AG04450 (cell line): Measurements from ENCODE around the gene WAC. TPM values are rescaled to one million over a fixed set of nuclear protein-coding genes. Genes with fewer than 3 reads are reported as not detected.
A peak's percentile ranks its signal among the peaks of the same experiment; 100 is the strongest.

ENCODE experiments used
- CTCF ChIA-PET: fragments of 300-600, 350-600 bp; formaldehyde crosslinking; extraction: SDS; loops from one replicate; lab custom pipeline; 2022; ENCODE audit warnings: antibody characterized with exemption, inconsistent platforms; lab: Charles Lee
- POLR2A ChIA-PET: fragments of 350-600 bp; formaldehyde crosslinking; extraction: SDS; loops from one replicate; lab custom pipeline; 2021; ENCODE audit warnings: antibody characterized with exemption, inconsistent platforms; lab: Yijun Ruan, JAX
- DNase-seq: peaks from one replicate; pipeline ENCODE4 v3.0.0-alpha.2; 2011; ENCODE audit warnings: low read depth, low spot score
- H3K27ac ChIP-seq: one replicate; pipeline ENCODE4 v1.5.1; 2012; ENCODE audit warnings: low read depth, low read length, control low read depth
- H3K27me3 ChIP-seq: one replicate; pipeline ENCODE4 v1.6.0; 2012; ENCODE audit warnings: low read length; ENCODE audit not compliant: control insufficient read depth, insufficient read depth
- H3K4me3 ChIP-seq: 2 replicates; pipeline ENCODE4 v1.5.1; 2011; ENCODE audit warnings: mild to moderate bottlenecking, low read depth, low read length, control low read depth
- H3K9me3 ChIP-seq: 2 replicates; pipeline ENCODE4 v1.5.1; 2012; ENCODE audit warnings: low read length; ENCODE audit not compliant: control insufficient read depth, insufficient read depth
- polyA plus RNA-seq: library from polyadenylated mRNA; depleted of rRNA; stranded (reverse); fragments of >200 nt; gene quantifications from 2 replicates; pipeline ENCODE4 v1.2.3, GENCODE V29; 2011
- TF ChIP-seq, protein P1 (sequence below): IDR thresholded peaks from 2 replicates; pipeline ENCODE4 v1.5.1; 2011; ENCODE audit warnings: low read depth, low read length, control low read depth, inconsistent platforms

WAC gene
- polyA plus RNA-seq, 1 experiment = 90.5 TPM

DNA sequence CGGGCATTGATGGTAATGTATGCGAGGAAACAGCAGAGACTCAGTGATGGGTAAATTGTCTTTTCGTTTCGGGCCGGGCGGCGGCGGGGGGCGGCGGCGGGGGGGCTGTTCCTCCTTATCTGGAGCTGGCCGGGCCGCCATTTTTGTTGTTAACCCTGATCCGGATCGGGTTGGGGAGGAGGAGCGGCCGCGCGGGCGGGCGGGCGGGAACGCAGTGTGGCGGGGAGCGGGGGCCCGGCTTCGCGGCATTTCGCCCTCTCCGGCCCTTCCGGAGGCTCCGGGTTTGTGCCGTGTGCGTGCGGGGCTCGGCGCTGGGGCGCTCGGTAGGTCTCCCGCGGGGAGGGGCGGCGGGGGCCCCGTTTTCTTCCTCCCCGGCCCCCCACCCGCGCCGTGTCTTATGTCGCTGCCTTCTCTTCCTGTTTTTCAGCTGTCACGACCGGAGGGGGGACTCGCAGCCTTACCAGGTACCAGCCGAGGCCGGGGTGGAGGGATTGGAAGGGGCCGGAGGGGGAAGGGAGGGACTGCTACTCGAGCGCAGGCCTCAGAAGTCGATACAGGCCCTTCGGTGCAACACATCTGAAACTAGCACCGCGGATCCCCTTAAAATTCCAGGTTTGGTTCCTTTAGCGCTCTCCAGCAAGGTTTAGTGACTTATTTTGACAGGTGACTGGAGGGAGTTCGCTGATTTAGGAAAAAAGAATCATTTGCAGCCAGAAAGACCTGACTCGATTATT is 820 bp downstream of the WAC start:
- POLR2A ChIA-PET = no interaction called here
- Histone ChIP-seq H3K4me3 (peak overlapping the region; percentile 86), H3K27me3 (no peaks in the 10 kb centered on the region), H3K27ac (peak overlapping the region; percentile 52), H3K9me3 (no peaks in the 10 kb centered on the region; the same call in 1 of the 2 replicates)
- DNase-seq = no peak
- TF ChIP-seq, protein P1, sequence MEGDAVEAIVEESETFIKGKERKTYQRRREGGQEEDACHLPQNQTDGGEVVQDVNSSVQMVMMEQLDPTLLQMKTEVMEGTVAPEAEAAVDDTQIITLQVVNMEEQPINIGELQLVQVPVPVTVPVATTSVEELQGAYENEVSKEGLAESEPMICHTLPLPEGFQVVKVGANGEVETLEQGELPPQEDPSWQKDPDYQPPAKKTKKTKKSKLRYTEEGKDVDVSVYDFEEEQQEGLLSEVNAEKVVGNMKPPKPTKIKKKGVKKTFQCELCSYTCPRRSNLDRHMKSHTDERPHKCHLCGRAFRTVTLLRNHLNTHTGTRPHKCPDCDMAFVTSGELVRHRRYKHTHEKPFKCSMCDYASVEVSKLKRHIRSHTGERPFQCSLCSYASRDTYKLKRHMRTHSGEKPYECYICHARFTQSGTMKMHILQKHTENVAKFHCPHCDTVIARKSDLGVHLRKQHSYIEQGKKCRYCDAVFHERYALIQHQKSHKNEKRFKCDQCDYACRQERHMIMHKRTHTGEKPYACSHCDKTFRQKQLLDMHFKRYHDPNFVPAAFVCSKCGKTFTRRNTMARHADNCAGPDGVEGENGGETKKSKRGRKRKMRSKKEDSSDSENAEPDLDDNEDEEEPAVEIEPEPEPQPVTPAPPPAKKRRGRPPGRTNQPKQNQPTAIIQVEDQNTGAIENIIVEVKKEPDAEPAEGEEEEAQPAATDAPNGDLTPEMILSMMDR = no peak
- CTCF ChIA-PET = no interaction called here

DNA sequence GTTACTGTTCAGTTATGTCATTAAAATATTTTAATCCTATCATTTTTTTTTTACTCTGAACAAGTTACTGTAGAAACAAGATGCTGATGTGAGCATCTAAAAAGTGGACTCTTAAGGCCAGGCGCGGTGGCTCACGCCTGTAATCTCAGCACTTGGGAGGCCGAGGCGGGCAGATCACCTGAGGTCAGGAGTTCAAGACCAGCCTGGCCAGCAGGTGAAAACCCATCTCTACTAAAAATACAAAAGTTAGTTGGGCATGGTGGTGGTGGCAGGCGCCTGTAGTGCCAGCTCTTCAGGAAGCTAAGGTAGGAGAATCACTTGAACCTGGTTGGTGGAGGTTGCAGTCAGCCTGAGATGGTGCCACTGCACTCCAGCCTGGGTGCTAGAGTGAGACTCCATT is 2.9 kb downstream of the WAC start:
- Histone ChIP-seq H3K9me3 (no peaks in the 10 kb centered on the region; the same call in 1 of the 2 replicates), H3K27ac (no peak overlapping the region), H3K4me3 (no peak overlapping the region), H3K27me3 (no peaks in the 10 kb centered on the region)
- no peak for DNase-seq
- POLR2A ChIA-PET = no interaction called here
- TF ChIP-seq, protein P1 = no peak
- CTCF ChIA-PET = no interaction called here

DNA sequence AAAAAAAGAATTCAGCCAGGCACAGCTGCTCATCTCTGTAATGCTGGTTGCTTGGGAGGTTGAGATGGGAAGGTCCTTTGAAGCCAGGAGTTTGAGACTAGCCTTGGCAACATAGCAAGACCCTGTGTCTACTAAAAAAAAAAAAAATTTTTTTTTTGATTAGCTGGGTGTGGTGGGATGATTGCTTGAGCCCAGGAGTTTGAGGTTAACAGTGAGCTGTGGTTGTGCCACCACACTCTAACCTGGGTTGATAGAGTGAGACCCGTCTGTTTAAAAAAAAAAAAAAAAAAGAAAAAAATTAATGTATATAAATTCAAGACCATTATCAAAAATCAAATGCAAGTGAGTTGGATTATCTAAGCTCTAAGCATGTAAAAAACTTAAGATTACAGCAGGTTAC is 5.7 kb downstream of the WAC start:
- Histone ChIP-seq H3K27me3 (no peaks in the 10 kb centered on the region), H3K9me3 (no peaks in the 10 kb centered on the region), H3K4me3 (no peak overlapping the region), H3K27ac (no peak overlapping the region)
- CTCF ChIA-PET = interaction anchor here (0.6 kb wide), 1 partner anchor 235 kb away, joined by 4 read pairs; no protein-coding TSS in a partner anchor
- POLR2A ChIA-PET = no interaction called here
- DNase-seq = no peak
- TF ChIP-seq, protein P1 = no peak

DNA sequence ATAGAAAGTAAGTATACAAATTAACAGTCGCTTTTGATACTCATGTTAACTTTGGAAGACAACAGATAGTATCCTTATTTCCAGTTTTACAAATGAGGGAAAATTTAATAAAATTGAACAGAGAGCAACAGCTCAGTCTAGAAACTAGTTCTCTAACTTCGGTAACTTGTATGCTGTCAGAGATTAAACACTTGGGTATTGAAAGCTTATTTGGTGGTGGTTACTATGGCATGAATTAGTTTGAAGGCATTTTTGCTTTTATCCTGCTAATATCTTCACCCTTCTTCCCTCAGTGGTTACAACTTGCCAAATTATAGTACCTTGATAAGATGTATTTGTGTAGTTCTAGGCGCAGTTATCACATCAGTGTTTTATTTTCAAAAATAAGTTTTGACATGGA is 7.2 kb downstream of the WAC start:
- no peaks in the 10 kb centered on the region for H3K9me3 ChIP-seq
- H3K4me3 ChIP-seq = no peak overlapping the region
- H3K27me3 ChIP-seq = no peaks in the 10 kb centered on the region
- TF ChIP-seq, protein P1 = no peak
- no peak for DNase-seq
- no peak overlapping the region for H3K27ac ChIP-seq
- ChIA-PET POLR2A (no interaction called here), CTCF (no interaction called here)

DNA sequence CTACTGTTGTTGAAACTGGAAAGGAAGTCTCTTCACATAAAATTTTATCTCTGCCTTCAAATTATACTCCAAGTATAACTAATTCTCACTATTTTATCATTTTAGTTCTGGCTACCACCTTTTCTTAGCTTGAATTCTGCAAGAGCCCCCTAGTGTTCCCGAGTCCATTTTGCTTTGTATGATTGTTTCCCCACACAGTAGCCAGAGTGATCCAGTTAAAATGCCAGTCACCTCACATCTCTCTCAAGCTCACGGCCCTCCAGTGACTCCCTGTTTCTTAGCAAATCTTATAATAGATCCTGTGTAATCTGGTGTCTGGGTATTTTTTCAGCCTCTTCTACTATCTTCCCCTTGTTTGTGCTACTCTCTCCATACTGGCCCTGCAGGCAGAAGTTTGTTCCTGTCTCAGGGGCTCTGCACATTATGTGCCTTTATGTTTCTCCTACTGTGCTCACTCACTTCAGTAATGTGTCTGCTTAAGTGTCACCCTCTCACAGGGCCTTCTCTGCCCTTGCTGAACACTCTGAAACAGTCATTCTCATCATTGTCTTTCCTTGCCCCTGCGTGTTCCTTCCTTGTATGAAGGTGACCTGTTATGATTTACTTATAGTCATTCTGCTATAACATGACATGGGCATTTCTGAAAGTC is 8.9 kb downstream of the WAC start:
- ChIA-PET POLR2A (no interaction called here), CTCF (interaction anchor here (0.7 kb wide), 1 partner anchor 35 kb away, joined by 3 read pairs; no protein-coding TSS in a partner anchor)
- H3K9me3 ChIP-seq = no peaks in the 10 kb centered on the region
- H3K27me3 ChIP-seq = no peaks in the 10 kb centered on the region
- TF ChIP-seq, protein P1 = no peak
- H3K4me3 ChIP-seq = no peak overlapping the region
- no peak overlapping the region for H3K27ac ChIP-seq
- DNase-seq = no peak
